HL-60 (cell line): ENCODE measurements around the gene PDE8A.

Experiments
- CTCF ChIP-seq: IDR thresholded peaks from one replicate; pipeline ENCODE4 v1.5.1; 2011; ENCODE audit warnings: low read length, control low read depth, inconsistent platforms; ENCODE audit not compliant: insufficient read depth
- GABPA ChIP-seq: IDR thresholded peaks from 2 replicates; pipeline ENCODE4 v1.6.1; 2012; ENCODE audit warnings: low read depth
- POLR2AphosphoS5 ChIP-seq: IDR thresholded peaks from 2 replicates; pipeline ENCODE4 v1.6.1; 2012; ENCODE audit warnings: low read depth
- REST ChIP-seq: IDR thresholded peaks from 2 replicates; pipeline ENCODE4 v1.6.1; 2012; ENCODE audit warnings: low read depth; ENCODE audit not compliant: insufficient replicate concordance

GRCh38 chr15:85031944-85032558 lies 50.4 kb downstream of the PDE8A start:
- TF ChIP-seq GABPA (no peak), CTCF (no peak), POLR2AphosphoS5 (no peak), REST (no peak)
